WERI-Rb-1 (cell line): Measurements from ENCODE around the gene H2BK1.

Experiments used
- DNase-seq: peaks from one replicate; pipeline ENCODE4 v3.0.0-alpha.2; 2020
- H3K27ac ChIP-seq: fragments of 250-450 bp; sonication (Bioruptor Pico); 2 replicates; pipeline ENCODE4 v1.5.1; 2020; ENCODE audit warnings: mild to moderate bottlenecking, moderate library complexity
- H3K27me3 ChIP-seq: fragments of 250-450 bp; sonication (Bioruptor Pico); 2 replicates; pipeline ENCODE4 v1.5.1; 2021; ENCODE audit warnings: mild to moderate bottlenecking, low read depth, moderate library complexity; ENCODE audit not compliant: insufficient read depth, severe bottlenecking
- H3K36me3 ChIP-seq: fragments of 250-450 bp; sonication (Bioruptor Pico); 2 replicates; pipeline ENCODE4 v1.5.1; 2020; ENCODE audit warnings: mild to moderate bottlenecking, moderate library complexity
- H3K4me3 ChIP-seq: 2 replicates; pipeline ENCODE4 v1.5.1; 2011; ENCODE audit warnings: low read depth, mild to moderate bottlenecking, control low read depth, low read length
- H3K9me3 ChIP-seq: fragments of 250-450 bp; sonication (Bioruptor Pico); 2 replicates; pipeline ENCODE4 v1.5.1; 2021; ENCODE audit warnings: mild to moderate bottlenecking, moderate library complexity; ENCODE audit not compliant: severe bottlenecking
- CTCF ChIP-seq: IDR thresholded peaks from 2 replicates; pipeline ENCODE4 v1.5.1; 2011; ENCODE audit warnings: low read depth, mild to moderate bottlenecking, control low read depth, inconsistent platforms, low read length

H2BK1 gene

DNA sequence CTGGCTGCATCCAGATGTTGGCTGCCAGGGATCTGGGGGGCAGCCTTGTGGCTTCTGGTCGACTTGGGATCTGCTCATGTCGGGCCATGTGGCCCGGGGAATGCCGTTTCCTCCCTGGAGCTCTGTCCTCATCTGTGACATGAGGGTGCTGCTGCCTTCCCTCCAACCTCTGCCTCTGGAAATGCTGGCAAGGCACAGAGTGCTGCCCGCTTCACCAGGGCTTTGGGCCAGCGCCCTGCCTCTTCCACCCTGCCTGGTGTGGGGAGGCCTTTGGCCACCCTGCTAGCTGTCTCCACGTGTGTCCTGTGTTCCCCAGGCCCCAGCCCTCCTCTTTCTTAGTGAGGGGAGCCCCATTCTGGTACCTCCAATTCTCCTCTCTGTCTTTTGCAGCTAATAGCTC is 44.0 kb upstream of the H2BK1 start:
- Histone ChIP-seq H3K27me3 (no peaks in the 10 kb centered on the region), H3K27ac (no peak overlapping the region)

GRCh38 chr7:151252961-151253711 is 42.8 kb upstream of the H2BK1 start:
- no peak for TF ChIP-seq CTCF
- Histone ChIP-seq H3K36me3 (no peaks in the 10 kb centered on the region), H3K27ac (no peak overlapping the region; the same call in 1 of the 2 replicates), H3K27me3 (no peaks in the 10 kb centered on the region), H3K4me3 (no peak overlapping the region), H3K9me3 (no peaks in the 10 kb centered on the region)
- no peak for DNase-seq

More for the DNA sequence above, 44.0 kb upstream of the H2BK1 start:
- no peaks in the 10 kb centered on the region for H3K9me3 ChIP-seq
- no peak overlapping the region for H3K4me3 ChIP-seq
- DNase-seq, result no peak
- no peak for TF ChIP-seq CTCF
- no peaks in the 10 kb centered on the region for H3K36me3 ChIP-seq

DNA sequence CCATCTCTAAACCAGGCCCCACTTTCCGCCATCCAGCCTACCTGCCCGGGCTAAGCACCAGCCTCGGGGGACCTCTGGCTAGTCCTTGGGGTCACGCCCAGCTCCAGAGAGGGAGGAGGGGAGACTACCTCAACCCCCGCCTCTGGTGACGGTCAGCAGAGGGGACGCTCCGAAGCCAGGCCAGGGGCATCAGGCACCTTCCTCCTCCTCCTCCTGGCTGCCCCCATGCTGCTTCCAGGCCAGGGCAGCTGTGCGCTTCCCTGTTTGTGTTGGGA is 42.2 kb upstream of the H2BK1 start:
- Histone ChIP-seq H3K27ac (peak overlapping the region; percentile 84), H3K4me3 (peak overlapping the region; percentile 79), H3K36me3 (no peaks in the 10 kb centered on the region), H3K27me3 (no peaks in the 10 kb centered on the region), H3K9me3 (no peaks in the 10 kb centered on the region)
- TF ChIP-seq CTCF, result no peak
- DNase-seq, result no peak

DNA sequence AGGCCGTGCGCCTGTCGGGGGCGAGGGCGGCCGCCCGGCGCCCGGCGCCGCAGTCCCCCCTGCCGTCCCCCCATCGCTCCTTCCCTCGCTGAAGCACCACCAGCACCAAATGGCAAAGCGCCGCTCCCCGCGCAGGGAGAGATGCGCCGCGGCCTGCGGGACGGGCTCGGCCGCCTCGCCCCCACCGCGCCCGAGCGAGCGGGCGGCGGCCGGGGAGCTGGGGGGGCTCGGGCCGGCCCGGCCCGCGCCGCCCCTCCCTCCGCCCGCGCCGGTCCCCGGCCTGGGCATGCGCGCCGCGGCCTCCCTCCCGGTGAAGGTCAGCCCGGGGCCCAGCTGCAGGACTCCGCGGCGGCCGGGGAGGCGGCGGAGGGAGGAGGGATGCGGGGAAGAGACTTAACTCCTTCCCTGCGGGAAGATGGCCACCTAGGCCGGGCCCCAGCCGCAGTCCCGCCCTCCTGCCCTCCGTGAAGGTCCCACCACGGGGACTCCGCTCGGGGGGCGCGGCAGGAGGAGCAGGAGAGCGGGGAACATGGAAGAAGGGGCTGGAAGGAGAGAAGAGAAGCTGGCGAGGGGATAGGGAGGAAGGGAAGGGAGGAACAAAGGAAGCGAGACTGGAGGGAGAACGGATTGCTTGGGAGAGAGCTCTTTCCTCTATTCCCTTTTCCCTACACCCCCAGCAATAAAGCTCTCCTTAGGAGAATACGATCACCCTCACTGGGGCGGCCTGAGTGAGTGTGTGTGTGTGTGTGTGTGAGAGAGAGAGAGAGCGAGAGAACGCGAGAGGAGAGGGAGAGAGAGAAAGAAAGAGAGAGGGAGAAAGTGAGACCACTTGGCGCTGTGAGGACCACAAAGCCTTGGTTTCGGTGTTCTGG is 41.6 kb upstream of the H2BK1 start:
- Histone ChIP-seq H3K27me3 (no peaks in the 10 kb centered on the region), H3K4me3 (peak overlapping the region; percentile 79)
- peak; percentile 85 for DNase-seq

DNA sequence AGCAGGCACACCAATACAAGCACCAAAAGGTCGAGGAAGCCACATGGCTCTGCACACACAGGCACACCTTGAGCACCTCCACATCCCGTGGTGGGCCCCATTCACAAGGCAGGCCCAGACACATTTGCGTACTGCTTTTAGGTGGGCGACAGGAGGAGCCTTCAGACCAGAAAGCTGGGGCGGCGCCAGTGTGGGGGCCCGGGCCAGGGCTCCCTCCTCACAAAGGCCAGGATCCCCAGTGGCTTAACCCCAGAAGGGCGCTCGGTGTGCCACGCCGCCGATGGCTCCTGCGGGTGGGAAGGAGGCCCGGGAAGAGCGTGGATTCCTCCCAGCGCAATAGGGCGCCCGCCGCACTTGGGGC is 41.0 kb upstream of the H2BK1 start:
- Histone ChIP-seq H3K4me3 (peak overlapping the region; percentile 41), H3K9me3 (no peaks in the 10 kb centered on the region), H3K27ac (peak overlapping the region; percentile 84), H3K36me3 (no peaks in the 10 kb centered on the region), H3K27me3 (no peaks in the 10 kb centered on the region)
- TF ChIP-seq CTCF, result no peak
- DNase-seq, result peak; percentile 41

More for the DNA sequence above, 41.6 kb upstream of the H2BK1 start:
- Histone ChIP-seq H3K9me3 (no peaks in the 10 kb centered on the region), H3K27ac (peak overlapping the region; percentile 84), H3K36me3 (no peaks in the 10 kb centered on the region)
- TF ChIP-seq CTCF, result no peak
